Measurements from ENCODE around the gene RTN4IP1.

DNA sequence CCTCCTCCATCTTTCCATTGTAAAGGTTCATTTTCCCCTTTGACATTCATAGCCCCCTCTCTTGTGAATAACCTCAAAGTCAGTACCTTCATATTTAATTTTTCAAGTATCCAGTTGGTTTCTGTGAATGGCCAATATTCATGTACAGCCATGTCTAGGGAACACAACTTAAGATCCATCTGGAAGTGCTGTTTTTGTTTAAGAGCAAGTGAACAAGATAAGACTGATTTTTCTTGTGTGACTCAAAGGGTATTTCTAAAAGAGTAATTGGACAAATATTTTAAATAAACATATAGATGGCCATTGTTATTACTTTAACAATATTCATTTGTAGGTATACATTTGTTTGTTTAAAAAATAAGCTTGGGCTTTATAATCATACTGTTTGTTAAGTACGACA, 92.9 kb downstream of the RTN4IP1 start:
- TF ChIP-seq, protein P1, sequence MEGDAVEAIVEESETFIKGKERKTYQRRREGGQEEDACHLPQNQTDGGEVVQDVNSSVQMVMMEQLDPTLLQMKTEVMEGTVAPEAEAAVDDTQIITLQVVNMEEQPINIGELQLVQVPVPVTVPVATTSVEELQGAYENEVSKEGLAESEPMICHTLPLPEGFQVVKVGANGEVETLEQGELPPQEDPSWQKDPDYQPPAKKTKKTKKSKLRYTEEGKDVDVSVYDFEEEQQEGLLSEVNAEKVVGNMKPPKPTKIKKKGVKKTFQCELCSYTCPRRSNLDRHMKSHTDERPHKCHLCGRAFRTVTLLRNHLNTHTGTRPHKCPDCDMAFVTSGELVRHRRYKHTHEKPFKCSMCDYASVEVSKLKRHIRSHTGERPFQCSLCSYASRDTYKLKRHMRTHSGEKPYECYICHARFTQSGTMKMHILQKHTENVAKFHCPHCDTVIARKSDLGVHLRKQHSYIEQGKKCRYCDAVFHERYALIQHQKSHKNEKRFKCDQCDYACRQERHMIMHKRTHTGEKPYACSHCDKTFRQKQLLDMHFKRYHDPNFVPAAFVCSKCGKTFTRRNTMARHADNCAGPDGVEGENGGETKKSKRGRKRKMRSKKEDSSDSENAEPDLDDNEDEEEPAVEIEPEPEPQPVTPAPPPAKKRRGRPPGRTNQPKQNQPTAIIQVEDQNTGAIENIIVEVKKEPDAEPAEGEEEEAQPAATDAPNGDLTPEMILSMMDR (IDR thresholded peaks at IDR 0.05): no peak
- TF ChIP-seq ZFX (IDR thresholded peaks at IDR 0.05; ENCODE audit: borderline replicate concordance): no peak

All from 22Rv1 (cell line).